NCI-H2171 treated with DMSO at 0.1 percent for 48 hours (cell line): ENCODE measurements around the gene SPTLC3.
A peak's percentile ranks its signal among the peaks of the same experiment; 100 is the strongest.

Experiments used
- DNase-seq: peaks from one replicate; lab custom pipeline; 2025; lab: John Stamatoyannopoulos, UW

The SPTLC3 gene

DNA sequence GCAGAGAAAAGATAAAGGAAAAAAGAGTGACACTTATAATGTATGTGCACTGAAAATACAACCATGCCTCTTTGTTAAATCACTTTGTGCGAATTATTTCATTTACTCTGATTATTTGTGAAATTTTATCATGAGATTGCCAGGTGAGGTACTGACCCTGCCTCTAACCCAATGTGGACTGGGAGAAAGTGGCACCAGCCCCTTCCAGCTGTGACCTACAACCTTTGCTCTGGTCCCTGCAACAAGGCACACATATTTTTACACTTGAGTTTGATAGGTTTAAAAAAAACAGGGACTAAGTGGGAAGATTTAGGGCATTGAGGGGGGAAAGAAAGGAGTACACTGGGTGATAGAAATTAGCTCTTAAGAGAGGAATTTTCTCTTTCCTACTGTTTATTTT lies 132.0 kb downstream of the SPTLC3 start:
- DNase-seq = no peak

DNA sequence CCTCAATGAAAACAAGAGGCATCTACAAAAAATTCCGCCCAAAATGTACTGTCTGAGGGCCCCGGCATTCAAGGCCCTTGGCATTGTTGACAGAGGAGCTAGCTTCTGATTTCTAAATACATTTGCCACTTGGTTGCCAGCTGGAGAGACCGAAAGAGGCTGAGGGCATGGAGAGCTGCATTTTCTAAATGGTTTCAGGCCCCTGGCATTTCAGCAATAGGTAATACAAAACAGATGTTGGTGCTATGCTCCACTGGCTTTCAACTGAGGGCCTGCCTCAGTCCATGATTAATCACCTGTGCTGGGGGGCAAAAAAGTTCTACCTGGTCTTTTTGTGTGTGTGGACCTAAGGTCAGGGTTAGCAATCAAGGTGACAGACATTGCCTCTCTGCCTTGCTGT lies 132.8 kb downstream of the SPTLC3 start:
- DNase-seq = peak; percentile 54

DNA sequence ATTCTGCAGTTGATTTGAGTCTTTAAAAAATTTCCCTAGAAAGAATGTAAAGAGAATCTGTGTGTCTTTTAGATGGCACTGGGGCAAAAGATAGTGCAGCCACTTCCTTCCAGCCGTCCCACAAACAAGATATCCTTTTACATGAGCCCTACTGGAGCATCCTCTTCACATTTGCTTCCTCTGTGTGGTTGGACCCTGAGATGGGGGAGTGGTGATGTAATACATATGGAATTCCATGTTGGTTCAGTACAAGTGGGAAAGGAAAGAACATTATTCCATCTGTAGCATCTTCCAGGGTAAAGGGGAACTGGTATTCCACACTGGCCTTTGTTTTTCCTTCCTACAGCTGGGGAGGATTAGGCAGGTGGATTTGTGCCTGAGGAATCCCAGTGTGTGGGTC lies 133.4 kb downstream of the SPTLC3 start:
- peak; percentile 13 for DNase-seq

DNA sequence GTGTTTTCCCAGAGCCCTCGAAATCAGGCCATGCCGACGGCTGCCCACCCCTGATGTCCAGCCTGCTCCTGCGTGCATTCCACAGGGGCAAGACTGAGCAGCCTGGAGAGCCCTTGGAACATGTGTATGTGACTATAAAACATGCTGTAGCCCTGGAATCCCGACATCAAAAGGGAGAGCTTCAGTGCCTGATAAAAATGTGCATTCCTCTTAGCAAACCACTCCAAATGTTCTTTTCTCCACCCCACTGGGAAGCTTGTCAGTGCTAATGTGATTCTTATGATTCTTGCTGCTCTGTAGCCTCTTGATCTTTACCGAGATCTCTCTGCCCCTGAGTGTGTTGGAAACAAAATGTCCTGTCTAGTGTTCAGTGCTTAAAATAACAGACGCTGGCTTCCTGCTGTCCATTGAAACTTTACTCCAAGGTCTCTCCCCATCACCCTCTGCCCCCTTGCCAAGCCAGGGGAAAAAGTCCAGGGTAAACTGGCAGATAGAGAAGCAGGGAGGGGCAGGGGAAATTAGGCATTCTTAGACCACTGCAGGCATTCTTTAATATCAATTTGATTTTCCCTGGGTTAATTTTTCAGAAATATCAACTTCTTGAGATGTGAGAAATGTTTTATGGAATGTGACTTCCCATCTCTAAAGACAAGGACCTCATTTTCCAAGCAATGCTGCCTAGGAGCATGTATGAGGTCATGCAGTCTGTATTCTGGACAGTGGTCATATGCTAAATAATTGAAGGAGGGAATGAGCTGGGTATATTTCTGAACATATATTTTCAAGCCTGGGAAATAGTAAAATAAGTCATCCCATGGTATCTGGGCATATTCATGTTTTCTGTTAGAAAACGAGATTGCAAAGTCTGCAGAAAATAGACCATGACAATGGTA lies 138.5 kb downstream of the SPTLC3 start:
- no peak for DNase-seq

DNA sequence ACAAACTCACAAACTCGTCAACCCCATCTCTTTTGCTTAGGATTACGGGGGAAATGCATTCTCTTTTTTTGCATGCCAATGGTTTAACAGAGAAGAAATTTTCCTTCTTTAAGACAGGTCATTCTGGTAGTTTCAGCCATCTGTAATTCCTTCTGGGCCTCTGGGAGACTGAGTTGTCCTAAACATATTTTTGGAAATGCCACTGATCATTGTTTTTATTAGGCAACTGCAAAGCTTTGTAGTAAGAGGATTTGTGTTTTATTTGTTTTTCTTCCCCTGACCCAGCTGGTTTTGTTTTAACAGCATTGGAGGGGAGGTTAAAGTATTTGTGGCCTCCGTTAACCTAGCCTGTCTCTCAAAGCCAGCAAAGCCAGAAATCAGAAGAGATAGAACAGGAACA lies 139.2 kb downstream of the SPTLC3 start:
- no peak for DNase-seq

DNA sequence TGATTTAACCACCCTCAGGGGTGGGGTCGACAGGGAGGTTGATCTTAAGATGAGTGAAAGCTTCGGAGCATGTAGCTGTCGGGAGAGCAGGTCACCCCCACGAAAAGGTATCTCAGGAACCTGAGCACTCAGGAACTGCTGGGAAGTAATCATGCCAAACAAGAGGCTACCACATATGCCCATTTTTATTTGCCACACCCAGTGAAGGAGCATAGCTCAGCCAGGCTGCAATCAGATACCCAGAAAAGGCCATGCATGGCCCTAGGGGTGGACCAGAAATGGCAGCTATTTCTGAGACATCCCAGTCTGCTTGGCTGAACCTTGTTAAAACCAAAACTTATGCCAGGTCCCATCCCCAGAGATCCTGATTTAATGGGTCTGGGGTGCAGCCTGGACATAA lies 139.6 kb downstream of the SPTLC3 start:
- no peak for DNase-seq

DNA sequence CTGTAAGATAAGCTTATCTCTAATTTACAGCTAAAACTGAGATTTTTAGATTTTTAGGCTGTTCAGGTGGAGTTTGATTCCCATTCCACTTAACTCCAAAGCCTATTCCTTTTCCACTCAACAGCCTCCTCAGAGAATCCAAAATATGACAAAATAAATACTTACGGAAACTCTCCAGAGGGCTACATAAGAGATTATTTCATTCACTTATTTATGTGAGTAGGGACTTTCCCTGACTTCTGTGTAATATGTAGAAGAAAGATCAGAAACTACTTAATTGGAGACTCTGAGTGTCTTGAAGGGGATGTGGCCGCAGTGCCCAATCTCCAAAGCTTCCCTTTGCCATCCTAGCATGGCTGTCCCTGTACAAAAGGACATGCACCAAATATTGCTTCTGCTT lies 140.2 kb downstream of the SPTLC3 start:
- no peak for DNase-seq

DNA sequence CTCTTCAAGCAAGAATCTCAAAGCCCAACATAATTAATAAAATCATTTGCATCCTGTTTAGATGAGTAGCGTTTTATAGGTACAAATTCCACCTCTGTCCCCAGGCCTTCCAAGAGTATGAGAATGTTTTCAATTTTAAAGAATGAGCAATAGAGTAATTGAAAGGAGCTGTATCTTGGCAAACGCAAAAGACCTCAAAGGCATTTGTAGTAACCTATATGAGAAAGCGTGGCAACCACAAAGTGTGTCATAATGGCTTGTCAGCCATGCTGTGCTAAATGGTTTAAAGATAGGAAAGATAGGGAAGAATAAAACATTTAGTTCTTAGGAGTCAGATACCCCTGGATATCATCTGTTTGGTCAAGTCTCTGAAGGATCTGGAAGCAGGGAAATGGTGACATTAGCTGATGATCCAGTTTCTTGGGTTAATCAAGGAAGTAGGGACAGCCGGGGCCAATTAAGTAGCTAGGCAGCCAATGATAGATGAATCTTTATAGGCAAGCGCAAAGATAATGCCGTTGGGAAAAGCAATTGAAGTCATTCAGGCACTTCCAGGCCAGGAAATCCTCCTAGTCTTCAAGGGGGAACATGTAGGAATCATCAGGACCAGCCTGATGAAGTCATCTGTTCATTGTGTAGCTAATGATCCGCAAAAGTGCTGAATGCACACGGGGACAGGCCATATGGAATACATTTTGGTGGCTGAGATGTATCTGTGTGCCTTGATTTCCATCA lies 140.8 kb downstream of the SPTLC3 start:
- DNase-seq = peak; percentile 39

DNA sequence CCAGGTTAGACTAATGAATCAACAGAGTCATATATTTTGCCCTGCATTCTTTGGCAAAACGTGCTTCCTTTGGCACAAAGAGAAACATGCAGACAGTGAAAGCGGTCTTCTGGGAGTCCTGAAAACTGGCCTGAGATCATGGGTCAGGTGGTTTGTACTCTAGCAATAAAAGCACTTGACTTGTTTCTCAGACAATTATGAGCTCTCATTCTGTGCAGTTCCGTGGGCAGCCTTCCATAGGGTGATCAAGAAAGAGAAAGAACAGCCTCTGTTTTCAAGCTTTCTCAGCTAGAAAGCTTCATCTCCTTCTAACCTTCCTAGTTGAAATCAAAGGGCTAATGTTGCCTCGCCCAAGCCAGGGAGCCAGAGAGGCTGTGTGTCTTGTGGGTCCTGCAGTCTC lies 149.6 kb downstream of the SPTLC3 start:
- no peak for DNase-seq

DNA sequence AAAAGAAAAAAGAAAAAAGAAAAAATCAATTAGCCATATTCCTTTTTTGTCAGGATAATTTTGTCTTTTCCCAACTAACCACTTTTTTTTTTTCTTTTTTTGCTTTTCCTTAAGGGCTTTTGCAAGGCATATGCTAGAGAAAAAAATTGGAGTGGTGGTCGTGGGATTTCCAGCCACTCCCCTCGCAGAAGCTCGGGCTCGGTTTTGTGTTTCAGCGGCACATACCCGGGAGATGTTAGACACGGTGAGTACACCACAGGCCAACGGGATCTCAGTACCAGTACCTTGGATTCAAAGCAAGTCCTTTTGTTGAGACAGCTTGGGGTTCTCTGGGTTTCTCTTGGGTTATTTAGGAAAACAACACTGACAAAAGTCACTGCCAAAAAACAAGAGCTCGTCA lies 151.1 kb downstream of the SPTLC3 start:
- no peak for DNase-seq

DNA sequence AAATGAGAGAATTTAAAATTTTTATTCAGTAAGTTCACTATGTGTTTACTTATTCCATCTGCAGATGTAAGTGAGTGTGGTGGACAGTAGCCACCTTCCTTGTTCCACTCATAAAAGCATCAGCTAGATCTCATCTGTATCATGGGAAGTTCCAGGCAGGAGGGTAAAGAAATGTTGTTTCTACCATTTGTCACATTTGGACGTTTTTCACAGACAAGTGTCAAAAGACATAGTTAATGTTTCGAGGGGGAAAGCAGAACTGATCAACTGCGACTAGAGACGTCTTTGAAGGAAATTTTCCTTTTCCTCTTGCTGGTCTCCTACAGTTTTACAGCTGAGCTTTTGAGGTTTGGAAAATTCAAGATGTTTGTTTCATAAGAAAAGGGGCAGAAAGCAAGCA lies 156.4 kb downstream of the SPTLC3 start:
- DNase-seq = no peak

DNA sequence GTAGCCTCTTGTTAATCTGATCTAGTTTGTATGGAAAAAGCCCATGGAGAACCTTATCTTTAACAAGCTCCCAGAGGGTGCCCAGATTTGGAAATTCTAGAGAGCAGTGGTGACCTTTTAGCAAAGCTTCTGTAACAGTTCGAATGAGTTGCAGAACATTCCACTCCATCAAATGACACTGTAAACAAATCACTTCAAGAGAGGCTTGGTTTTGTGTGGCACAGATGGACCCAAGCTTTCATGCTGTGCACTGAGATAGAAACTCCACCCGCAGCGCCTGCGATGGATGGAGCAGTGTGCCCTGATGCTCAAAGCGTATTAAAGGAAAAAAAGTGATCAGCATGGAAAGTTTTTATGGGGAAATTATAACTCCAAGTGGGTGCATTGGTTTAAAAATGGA lies 157.2 kb downstream of the SPTLC3 start:
- DNase-seq = peak; percentile 29

DNA sequence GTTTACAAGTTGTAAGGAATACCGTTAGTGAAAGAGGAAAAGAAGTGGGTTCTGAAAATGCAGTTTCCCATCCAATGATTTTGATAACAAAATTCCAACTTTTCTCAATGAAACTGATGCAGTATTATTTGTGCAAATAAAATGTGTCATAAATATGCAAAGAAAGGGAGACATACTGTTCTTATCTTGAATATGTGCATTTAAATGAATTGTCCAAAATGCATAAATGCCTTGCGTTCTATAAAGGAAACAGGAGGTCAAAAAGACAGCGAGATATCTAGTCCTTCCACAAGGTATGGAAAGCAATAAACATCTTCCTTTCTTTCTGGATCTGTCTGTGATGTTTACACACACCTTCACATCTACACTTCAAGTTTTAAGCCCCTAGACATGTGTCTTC lies 157.7 kb downstream of the SPTLC3 start:
- no peak for DNase-seq

DNA sequence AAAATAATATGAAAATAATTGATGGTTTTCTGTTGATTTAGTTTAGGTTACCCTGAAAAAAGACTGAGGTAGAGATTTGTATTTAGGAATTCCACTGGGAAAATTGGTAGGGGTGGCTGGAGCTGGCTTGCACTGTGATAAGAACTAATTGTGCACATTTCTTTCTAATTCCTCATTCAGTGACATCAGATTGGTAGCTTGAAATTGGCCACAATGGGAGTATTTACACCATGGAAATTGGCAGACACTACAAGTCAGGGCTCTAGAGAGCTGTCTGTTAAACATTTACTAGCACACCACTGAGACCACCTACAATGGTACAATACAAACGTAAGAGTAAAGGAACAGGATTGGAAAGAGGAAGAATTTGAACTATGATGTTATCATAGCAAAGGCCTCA lies 160.3 kb downstream of the SPTLC3 start:
- DNase-seq = no peak

DNA sequence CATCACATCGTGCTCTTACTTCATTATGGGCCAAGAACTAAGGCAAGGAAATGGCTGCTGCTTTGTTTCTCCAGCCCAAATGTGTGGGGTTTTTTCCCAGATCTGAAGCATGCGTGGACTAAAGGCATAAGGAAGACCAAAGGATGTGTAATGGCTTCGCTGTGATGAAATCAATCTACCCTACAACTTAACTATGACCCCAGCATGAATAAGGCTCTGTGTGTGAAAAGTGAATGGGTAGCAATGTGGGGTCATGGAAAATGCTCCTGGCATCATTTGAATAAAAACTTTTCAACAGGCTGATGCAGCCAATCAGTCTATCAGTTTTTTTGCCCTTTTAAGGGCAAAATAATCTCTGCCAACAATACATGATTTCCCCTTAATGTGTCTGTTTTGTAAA lies 162.0 kb downstream of the SPTLC3 start:
- no peak for DNase-seq

DNA sequence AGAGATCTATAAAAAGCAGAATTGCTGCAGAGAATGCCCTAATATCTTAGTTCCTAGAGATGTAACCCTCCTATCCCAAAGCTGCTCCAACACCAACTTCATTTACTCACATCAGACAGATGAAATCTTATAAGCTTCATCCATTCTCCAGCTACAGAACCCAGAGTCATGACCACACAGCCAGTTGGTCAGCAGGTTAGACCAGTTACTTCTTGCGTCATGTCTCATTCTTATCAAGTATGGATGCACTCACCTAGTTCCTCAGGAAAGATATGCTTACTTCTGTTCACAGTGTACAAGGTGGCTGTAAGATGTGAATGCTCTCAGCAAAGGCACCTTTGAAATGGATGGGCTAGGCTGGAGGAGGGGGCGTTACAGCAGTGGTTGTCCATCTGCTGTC lies 164.4 kb downstream of the SPTLC3 start:
- no peak for DNase-seq

DNA sequence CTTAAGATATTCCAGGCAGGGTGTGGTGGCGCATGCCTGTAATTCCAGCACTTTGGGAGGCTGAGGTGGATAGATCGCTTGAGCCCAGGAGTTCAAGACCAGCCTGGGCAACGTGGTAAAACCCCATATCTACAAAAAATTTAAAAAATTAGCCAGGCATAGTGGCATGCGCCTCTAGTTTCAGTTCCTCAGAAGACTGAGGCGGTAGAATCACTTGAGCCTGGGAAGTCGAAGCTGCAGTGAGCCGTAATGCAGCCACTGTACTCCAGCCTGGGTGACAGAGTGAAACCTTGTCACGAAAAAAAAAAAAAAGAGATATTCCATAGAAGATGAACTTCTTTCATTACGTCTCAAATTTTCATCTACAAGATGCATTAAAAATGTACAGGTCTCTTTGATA lies 165.6 kb downstream of the SPTLC3 start:
- DNase-seq = no peak

DNA sequence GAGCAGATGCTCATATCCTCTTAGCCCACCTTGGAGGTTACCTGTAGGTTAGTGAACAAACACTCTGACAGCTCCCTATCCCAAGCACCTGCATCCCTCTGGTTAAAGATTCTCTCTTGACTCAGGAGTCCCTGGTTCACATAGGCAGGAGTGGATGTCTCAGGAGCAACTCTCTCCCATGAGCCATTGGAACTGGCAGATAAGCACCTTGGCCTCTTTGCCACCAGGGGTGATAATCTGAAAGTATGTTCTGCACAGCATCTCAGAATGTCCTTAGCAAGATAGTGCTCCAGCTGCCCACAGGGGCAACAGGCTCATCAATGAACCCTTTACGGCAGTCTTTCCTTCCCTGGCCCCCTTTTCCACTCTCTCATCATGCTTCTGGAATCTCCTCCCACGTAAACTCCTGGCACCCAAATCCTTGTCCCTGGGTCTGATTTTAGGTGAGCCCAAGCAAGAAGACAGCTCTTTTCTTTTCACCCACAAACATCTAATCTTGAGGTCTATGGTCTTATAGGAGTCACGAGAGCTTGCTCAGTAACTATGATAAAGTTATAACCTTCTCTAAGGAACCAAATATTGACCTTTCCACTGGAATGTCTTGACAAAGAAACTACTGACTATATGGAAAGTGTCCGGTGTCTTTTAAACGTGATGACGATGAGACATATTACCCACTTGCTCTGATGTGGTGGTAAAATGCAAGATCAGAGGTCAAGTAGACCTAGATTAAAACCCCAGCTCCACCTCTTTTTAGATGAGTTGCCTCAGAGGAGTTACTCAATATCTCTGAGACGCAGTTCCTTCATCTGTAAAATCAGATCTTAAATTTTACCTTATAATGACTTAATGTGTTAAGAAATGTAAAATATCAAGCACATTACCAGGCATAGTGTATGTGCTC lies 172.5 kb downstream of the SPTLC3 start:
- no peak for DNase-seq

DNA sequence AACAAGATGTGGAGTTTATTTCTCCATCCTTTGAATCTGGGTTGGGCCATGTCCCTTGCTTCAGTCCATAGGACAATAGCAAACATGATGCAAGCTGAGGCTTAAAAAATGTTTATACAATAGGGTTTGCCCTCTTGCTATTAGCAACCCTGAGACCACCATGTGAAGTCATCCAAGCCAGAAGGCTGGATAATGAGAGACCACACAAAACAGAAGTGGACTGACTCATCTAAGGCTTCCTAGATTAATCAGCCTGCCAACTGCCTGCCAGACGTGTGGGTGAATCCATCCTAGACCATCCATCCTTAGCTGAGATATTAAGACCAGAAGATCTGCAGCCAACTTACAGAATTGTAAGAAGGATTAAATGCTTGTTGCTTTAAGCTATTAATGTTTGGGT lies 174.2 kb downstream of the SPTLC3 start:
- no peak for DNase-seq

DNA sequence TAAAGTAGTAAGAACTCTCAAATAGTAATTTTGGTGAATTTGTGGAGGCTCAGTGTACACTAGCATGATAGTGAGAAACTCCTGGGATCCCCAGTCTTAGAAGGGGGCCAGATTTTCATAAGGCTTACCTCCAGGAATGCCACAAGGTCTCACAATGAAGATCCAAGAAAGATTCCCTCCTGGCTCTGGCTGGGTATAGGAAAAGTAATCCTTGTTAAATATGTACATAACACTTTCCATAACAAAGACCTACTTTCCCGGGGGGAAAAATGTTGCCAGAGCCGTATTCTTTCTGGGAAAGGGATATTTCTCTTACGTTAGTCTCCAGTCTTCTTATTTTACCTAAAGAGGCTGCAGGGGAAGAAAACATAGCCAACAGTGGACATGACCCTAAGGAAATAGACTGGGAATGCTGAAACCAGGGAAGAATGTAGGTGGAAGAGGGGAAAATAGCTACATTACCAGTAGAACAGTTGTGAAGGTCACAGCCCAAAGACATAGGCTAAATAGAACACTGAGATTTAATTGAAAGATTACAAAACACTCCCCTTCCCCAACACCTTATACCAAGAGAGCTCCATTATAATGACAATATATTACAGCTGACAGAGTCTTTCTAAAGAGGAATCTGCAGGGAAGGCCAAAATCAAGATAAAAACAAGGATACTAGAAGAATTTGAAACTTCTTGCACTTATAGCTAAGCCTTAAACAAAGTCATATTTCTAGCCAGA lies 177.4 kb downstream of the SPTLC3 start:
- no peak for DNase-seq

DNA sequence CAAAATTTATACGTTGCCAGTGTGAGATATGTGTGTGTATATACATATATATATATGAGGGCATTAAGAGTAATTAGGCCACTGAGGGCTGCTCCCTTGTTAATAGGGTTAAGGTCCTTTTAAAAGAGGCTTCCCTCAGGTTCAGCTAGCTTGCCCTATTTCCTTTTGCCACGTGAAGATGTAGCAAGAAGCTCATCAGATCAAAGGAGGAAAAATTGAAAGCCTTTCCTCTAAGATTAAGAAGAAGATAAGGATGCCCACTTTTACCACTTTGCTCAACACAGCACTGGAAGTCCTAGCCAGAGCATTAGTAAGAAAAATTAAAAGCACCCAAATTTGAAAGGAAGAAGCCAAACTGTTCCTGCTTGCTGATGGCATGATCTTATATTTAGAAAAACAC lies 179.1 kb downstream of the SPTLC3 start:
- DNase-seq = no peak

DNA sequence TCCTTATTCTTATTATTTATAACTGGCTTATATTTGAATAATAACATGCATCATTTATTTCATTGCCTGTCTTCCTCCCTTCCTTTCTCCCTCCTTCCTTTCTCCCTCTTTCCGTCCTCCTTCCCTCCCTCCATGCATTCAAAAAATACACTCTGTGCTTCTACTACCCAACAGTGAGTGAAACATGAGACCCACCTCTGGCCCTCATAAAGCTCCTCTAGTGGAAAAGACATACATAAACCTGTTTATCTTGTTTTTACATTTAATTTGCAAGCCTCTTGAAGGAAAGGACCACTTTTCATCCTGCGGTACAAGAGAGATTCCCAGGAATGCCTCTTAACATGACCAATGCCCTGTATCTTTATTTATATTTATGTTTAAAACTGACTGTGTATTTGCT lies 190.5 kb downstream of the SPTLC3 start:
- no peak for DNase-seq
